GM06990 (cell line): Measurements from ENCODE around the gene CHMP4B.

Experiments
- DNase-seq: peaks from one replicate; pipeline ENCODE4 v3.0.0-alpha.2; 2011; ENCODE audit not compliant: insufficient read length; ENCODE audit errors: extremely low read depth
- H3K27me3 ChIP-seq: replicated peaks from 2 replicates; pipeline ENCODE4 v1.6.0; 2011; ENCODE audit warnings: low read length; ENCODE audit not compliant: control insufficient read depth, insufficient read depth
- H3K36me3 ChIP-seq: 2 replicates; pipeline ENCODE4 v1.5.1; 2011; ENCODE audit warnings: low read length; ENCODE audit not compliant: control insufficient read depth, insufficient read depth
- H3K4me3 ChIP-seq: replicated peaks from 2 replicates; pipeline ENCODE4 v1.5.1; 2011; ENCODE audit warnings: low read depth, mild to moderate bottlenecking, control low read depth, low read length
- TF ChIP-seq, protein P1 (sequence below): IDR thresholded peaks from 2 replicates; pipeline ENCODE4 v1.5.1; 2011; ENCODE audit warnings: low read length, control low read depth, mild to moderate bottlenecking, inconsistent platforms; ENCODE audit not compliant: insufficient read depth, poor library complexity, severe bottlenecking

The CHMP4B gene

DNA sequence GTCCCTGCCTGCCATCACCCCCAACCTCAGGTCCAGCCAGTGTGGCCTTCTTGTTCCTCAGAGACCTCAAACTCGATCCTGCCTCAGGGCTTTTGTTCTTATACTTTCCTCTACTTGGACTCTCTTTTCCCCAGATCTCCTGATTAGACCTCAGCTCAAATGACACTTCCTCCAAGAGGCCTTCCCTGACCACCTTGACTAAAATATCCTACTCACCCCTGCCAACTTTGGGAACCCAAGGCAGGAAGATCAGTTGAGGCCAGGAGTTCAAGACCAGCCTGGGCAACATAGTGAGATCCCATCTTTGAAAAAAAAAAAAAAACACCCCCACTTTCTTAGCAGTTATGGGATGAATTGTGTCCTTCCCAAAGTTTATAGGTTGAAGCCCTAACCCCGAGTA, 73.5 kb downstream of the CHMP4B start:
- Histone ChIP-seq H3K36me3 (no peaks in the 10 kb centered on the region), H3K4me3 (no peak overlapping the region), H3K27me3 (no peaks in the 10 kb centered on the region)
- TF ChIP-seq, protein P1, sequence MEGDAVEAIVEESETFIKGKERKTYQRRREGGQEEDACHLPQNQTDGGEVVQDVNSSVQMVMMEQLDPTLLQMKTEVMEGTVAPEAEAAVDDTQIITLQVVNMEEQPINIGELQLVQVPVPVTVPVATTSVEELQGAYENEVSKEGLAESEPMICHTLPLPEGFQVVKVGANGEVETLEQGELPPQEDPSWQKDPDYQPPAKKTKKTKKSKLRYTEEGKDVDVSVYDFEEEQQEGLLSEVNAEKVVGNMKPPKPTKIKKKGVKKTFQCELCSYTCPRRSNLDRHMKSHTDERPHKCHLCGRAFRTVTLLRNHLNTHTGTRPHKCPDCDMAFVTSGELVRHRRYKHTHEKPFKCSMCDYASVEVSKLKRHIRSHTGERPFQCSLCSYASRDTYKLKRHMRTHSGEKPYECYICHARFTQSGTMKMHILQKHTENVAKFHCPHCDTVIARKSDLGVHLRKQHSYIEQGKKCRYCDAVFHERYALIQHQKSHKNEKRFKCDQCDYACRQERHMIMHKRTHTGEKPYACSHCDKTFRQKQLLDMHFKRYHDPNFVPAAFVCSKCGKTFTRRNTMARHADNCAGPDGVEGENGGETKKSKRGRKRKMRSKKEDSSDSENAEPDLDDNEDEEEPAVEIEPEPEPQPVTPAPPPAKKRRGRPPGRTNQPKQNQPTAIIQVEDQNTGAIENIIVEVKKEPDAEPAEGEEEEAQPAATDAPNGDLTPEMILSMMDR = no peak
- DNase-seq = no peak

DNA sequence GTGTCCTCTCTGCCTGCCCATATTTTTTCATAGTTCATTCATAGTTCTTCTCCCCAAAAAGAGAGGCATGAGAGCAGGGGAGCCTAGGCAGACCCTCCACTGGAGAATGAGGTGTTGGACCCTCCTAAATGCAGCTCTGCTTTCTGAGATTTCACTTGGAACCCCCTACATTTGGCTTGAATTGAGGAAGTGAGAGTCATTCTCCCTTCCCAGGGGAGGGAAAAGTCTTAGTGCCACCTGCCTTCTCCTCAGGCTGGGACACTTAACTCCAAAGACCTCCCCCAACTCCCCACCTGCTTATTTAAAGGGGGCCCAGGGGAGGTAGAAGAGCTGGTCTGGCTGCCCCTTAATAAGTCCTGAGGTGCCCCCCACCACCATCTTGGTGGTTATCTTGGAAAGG, 78.2 kb downstream of the CHMP4B start:
- TF ChIP-seq, protein P1 = no peak
- no peak for DNase-seq
- Histone ChIP-seq H3K4me3 (no peak overlapping the region), H3K36me3 (no peaks in the 10 kb centered on the region), H3K27me3 (no peaks in the 10 kb centered on the region)

DNA sequence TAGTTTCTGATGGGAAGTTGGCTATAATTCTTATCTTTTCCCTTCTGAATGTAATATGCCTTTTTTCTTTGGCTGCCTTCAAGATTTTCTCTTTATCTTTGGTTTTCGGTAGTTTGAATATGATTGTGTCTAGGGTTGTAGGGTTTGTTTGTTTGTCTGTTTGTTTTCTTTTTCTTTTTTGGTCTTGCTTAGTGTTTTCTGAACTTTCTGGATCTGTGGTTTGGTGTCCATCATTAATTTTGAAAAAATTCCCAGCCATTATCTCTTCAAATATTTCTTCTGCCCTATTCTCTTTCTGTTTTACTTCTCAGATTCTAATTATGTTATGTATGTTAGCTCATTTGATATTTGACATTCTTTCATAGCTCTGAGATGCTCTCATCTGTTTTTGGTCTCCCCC, 79.4 kb downstream of the CHMP4B start:
- H3K4me3 ChIP-seq = no peak overlapping the region
- no peak for DNase-seq
- H3K27me3 ChIP-seq = no peaks in the 10 kb centered on the region
- no peaks in the 10 kb centered on the region for H3K36me3 ChIP-seq
- TF ChIP-seq, protein P1 = no peak

DNA sequence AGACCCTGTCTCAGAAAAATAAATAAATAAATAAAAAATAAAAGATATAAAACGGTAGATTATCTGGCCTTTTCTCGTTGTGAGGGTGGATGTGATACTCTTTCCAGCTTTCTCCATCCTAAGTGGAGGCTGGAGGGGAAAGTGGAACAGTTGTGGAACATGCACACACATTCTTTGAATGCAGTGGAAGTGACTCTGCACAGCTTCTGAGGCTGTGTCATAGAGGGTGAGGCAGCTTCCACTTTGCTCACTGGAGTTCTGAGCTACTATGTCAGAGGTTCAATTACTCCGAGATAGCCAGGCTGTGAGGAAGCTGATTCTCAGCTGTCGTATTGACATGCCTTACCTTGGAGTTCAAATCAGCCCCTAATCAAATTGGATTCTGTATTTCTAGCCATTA, 82.2 kb downstream of the CHMP4B start:
- Histone ChIP-seq H3K27me3 (peaks cover 1% of the 10 kb centered on the region; the same call in 1 of the 2 replicates), H3K36me3 (no peaks in the 10 kb centered on the region), H3K4me3 (no peak overlapping the region)
- no peak for DNase-seq
- TF ChIP-seq, protein P1 = no peak

DNA sequence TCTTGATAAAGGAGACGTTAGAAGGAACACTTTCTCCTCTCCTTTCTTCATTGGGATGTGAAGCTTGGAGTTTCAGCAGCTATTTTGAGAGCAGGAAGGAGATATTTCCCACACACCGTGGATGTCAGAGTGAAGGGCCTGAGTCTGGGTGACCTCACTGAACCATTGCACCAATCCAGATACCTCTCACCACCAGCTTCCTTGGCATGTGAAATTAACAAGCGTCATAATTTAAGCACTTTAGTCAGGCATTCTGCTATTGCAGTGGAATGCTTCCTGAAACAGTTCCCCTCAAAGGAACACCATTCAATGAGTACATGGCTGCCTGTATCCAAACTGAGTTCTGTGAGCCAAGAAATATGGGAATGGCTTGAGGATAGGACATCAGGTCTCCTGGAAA, 83.7 kb downstream of the CHMP4B start:
- TF ChIP-seq, protein P1 = no peak
- H3K4me3 ChIP-seq = no peak overlapping the region
- H3K27me3 ChIP-seq = peaks cover 1% of the 10 kb centered on the region; the same call in 1 of the 2 replicates
- DNase-seq = no peak
- no peaks in the 10 kb centered on the region for H3K36me3 ChIP-seq

DNA sequence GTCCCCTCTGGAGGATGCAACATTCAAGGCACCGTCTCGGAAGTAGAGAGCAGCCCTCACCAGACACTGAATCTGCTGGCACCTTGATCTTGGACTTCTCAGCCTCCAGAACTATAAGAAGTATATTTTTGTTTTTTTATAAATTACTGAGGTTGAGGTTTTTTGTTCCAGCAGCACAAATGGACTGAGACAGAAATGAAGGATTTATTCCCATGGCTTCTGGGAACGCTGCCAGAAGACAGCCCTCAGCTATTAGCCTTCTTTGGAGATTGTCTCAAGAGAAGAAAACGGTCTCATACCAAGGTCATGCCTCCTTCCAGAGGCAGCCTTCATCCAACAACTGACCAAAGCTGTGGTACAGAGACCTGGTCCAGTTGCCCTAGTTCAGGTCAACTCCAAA, 85.4 kb downstream of the CHMP4B start:
- Histone ChIP-seq H3K4me3 (no peak overlapping the region), H3K27me3 (peaks cover 1% of the 10 kb centered on the region; the same call in 1 of the 2 replicates), H3K36me3 (no peaks in the 10 kb centered on the region)
- TF ChIP-seq, protein P1 = no peak
- no peak for DNase-seq
